HG03139 (cell line): ENCODE data around the gene PARP16.
"Not testable (repeated sequence)": the region's sequence is repeated elsewhere in the genome, so short reads cannot be mapped to it uniquely, and the experiment has no call there.

Source experiments
- ATAC-seq: cut with Tn5 transposase; IDR thresholded peaks from one replicate; pipeline ENCODE4 v1.9.1; 2021; ENCODE audit not compliant: unreplicated experiment

Gene PARP16

DNA sequence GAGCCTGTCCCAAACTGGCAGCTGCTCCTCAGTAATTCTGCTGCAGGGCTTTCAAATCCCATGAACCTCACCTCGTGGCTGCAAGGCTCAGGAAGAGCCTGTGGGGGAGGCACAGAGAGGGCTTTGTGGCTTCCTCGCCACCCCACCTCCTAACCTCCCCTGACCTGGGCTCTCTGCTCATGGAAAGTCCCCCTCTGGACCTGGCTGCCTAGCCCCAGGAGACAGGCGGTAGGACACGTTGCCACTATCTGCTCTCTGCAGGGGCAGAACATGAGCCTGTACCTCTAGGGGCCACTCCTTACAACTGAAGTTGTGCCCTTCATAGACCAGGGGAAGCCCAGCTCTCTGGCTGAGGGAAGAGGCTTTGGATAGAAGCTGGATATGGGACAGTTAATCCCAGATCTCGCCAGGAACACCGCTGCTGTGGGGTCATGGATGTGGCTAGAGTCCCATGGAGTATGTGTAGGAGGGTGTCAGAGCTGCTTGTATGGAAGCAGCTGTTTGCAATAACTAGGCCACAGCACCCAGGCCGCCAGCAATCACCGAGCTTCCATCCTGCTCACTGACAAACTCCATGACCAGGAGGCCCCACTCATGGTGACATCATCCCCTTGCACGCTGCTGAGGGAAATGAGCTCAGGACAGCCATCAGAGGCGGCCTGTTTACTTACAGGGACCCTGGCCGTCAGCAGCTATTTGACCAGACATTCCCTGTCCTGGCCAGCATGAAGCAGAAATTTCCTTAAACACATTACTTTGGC lies 41.4 kb downstream of the PARP16 start:
- ATAC-seq, result no peak

DNA sequence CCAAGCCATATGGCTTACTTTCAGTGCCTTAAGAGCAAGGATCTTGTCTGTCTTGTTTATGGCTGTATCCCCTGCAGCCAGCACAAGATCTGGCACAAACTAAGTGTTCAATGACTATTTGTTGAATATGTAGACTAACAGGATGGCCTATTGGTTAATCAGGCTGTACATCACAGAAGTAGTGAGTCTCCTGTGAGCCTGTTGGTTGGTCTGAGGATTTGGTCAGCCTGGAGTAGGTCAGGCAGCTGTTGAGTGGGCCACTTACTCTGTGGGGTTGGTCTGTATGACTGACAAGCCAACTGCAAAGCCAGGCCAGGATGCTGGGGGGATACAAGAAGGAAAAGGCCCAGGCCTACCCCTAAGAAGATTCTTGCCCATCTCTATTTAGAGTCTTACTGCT lies 42.0 kb downstream of the PARP16 start:
- ATAC-seq, result no peak

DNA sequence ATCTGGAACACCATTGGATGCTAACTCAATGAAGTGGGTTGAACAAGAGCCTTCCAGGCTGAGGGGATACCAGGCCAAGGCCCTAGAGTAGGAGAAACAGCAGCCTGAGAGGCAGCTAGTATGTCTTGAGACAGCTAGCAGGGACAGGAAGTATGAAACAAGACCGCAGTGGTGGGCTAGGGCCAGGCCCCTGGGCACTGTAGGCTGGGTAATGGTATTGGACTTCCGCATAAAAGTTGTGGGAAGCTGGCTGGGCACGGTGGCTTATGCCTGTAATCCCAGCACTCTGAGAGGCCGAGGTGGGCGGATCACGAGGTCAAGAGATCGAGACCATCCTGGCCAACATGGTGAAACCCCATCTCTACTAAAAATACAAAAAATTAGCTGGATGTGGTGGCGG lies 50.2 kb downstream of the PARP16 start:
- not testable (repeated sequence) for ATAC-seq

DNA sequence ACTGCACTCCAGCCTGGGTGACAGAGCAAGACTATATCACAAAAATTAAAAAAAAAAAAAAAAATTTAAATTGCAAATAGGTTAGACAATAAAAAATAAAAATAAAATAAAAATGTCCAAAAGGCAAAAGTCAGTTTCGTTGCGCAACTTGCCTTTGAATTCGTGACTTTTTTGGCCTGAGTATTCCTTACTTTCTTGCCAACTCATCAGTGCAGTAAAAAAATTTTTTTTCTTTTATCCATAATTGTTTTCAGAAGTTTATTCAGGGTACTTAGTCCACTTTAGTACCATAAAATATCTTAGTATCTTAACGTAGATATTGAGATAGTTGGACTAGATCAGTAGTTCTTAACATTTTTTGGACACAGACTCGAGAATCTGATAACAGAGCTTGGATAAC lies 53.0 kb downstream of the PARP16 start:
- no peak for ATAC-seq

DNA sequence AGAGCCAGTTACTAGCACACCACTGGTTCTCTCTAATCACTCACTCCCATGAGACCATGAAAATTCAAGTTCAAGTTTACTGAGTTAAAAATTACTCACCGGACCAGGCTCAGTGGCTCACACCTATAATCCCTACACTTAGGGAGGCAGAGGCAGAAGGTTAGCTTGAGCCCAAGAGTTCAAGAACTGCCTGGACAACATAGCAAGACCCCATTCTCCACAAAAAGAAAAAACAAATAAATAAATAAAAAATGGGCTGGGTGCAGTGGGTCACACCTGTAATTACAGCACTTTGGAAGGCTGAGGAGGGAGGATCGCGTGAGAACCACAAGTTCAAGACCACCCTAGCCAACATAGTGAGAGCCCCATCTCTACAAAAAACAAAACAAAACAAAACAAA lies 54.2 kb downstream of the PARP16 start:
- ATAC-seq, result no peak

DNA sequence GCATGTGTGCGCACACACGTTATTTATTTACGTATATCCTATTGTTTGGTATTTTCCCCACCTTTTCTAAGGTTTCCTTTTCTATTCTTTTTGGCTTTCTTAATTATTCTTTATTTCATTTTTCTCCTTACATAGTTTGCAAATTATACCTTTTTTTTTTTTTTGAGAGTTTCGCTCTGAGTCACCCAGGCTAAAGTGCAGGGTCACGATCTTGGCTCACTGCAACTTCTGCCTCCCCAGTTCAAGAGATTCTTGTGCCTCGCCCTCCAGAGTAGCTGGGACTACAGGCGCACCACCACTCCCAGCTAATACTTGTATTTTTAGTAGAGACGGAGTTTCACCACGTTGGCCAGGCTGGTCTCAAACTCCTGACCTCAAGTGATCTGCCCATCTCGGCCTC lies 55.4 kb downstream of the PARP16 start:
- ATAC-seq, result no peak

DNA sequence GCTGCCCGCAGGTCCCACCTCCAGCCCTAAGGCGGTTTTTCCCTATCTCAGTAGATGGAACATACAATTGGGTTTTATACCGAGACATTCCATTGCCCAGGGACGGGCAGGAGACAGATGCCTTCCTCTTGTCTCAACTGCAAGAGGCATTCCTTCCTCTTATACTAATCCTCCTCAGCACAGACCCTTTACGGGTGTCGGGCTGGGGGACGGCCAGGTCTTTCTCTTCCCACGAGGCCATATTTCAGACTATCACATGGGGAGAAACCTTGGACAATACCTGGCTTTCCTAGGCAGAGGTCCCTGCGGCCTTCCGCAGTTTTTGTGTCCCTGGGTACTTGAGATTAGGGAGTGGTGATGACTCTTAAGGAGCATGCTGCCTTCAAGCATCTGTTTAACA lies 59.8 kb downstream of the PARP16 start:
- not testable (repeated sequence) for ATAC-seq

DNA sequence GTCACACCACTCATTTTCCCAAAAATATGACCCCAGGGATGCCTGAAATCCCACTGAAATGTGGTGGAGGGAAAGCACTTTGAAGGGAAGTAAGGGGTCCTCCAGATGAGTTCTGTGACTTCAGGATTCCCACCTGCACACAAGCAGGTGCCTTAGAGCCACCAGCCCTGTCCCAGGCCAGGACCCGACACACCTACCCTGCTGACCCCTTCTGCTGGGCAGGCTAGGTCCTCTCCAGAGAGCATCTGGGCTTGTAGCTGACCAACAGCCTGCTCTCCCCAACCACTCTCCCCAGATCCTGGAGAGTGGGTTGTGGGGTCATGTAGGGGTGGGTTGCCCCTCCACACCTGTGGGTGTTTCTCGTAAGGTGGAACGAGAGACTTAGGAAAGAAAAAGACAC lies 60.5 kb downstream of the PARP16 start:
- ATAC-seq, result no peak

DNA sequence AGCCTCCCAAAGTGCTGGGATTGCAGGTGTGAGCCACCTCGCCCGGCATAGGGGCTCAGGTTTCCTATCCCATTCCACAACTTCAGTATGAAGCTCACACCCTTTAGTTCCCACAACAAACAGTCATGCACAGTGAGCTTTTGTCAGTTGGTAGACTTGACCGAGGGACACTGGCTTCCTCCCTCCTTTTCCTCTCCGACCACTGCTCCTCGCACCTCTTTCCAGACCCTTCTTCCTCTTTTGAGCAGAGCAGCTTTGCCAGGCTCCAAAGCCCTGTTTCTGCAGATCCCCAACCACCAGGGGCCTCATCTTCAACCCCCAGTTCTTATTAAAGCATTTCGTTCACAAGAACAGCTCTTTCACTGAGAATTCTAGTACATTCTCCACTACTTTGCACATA lies 62.7 kb downstream of the PARP16 start:
- no peak for ATAC-seq

DNA sequence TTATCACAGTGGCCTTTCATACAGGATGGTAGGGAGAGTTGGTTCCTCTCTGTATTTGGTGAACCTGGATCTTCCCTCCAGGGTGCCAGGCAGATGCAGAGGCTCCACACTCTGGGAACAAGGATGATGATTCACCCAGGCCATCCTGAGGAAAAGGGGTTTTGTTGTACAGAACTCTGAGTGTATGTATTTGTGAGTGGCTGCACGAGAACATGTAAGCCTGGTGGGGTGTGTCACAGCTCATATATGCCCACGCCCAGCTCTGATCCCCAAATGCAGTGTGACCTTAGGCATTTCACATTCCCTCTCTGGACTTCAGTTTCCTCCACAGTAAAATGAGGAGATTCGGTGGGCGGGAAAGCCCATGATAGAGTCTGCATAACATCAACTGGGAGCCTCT lies 63.8 kb downstream of the PARP16 start:
- ATAC-seq, result no peak

DNA sequence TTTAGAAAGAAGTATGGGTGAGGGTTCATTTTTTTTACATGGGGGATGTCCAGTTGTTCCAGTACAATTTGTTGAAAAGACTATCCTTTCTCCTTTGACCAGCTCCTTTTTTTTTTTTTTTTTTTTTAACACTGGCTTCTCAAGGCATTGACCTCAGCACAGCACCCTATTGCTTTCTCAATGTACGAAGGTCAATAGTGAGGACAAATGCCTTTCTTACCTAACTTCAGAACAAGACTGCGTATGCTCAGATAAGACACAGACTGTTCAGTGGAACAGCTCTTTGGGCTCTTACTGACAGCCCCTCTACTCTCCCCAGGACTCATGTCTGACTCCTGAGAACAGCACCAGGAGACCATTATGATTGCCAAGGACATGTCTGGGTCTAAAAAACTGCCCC lies 65.0 kb downstream of the PARP16 start:
- ATAC-seq, result no peak

DNA sequence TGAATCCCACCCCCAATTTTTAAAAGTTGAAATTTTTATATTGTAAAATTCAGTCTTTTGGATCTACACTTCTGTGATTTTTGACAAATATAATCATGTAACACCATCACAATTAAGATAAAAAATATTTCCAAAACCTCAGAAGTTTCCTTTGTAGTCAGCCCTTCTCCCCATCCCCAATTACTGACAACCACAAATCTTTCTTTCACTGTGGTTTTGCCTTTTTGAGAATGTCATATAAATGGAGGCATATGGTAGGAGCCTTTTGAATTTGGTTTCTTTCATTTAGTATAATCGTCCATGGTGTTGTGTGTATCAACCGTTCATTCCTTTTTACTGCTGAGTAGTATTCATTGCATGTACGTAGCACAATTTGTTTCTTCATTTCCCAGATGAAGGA lies 67.5 kb downstream of the PARP16 start:
- no peak for ATAC-seq

DNA sequence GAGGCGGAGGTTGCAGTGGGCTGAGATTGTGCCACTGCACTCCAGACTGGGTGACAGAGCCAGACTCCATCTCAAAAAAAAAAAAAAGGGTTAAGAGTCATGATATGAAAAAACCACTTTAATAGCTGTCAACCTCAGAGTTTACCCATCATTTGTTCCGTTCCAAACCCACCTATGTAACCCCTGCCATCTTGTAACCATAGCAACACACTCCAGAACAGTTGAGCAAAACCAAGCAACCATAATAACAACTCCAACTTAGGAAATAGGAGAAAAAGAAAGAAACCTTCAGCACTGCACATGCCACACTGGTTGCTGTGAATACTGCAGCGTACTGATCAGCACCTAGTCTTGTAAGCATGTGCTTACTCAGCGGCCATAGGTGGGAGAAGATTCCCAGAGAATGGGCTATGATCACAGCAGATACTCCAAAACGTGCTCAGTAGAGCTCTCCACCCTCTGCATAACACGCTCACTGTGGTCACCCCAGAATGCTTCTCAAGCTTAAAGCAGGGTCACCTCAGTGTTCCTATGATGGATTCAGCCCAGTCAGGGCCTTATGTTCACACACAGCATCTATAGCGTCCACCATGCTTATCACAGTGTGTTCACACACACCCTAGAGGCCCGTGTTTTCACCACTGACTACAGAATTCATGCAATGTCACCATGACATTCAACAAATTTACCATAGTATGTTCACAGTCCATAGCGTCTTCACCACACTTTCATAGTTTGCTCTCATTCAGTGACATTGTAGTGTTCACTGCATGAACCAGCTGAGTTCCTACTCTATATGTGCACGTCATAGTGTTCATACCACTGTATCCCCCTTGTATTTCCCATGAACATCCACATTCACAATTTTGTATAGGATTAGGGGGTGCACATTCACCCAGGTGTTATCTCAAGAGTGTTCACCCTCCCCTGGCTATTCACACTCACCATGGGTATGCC lies 68.9 kb downstream of the PARP16 start:
- no peak for ATAC-seq

DNA sequence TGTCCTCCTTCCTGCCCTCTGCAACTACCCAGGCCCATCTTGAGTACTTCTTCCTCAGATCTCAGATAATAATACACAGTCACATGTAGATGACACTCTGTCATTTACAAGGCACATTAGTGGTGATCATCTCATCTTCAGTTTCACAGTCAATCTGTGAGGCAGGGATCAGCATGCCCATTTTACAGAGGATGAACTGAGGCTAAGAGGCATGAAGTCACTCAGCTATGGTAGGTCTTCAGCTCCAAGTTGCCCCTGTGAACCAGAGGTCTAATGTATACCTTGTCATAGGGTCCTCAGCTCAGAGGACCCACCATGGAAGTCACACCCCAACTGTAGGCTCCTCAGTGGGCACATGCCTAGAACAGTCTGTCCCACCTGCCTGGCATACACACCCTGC lies 71.2 kb downstream of the PARP16 start:
- ATAC-seq, result no peak

DNA sequence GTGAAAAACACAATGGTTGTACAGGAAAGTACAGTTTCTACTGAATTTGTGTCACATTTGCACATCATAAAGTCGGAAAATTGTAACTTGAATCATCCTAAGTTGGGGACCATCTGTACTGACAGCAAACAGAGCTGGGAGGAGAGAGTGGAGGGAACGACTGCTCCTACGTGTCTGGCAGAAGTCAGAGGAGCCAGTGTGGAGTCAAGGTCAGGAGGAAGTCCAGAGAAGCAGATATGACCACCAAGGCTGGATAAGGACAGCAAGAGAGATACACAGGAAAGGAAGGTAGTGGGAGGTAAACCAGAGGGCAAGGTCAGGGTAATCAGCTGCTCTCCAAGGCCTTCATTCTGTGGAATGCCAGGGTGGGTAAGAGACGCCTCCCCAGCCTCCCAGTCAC lies 72.7 kb downstream of the PARP16 start:
- no peak for ATAC-seq

DNA sequence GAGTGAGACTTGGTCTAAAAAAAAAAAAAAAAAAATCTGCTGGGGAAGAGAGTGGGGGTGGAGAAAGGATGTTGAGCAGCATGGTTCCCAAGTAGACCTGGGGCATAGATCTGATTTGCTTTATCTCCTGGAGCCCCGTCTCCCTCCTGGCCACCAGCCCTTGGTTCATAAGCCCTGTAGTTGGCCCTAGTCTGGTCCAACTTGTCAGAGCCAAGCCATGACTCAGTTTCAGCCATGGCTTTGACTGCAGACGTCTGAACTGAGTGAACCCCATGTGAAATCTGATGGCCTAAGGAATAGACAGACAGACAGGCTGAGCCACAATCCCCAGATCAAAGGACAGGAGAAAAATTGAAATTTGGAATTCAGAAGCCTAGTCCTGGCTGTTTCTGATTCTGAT lies 73.4 kb downstream of the PARP16 start:
- no peak for ATAC-seq

DNA sequence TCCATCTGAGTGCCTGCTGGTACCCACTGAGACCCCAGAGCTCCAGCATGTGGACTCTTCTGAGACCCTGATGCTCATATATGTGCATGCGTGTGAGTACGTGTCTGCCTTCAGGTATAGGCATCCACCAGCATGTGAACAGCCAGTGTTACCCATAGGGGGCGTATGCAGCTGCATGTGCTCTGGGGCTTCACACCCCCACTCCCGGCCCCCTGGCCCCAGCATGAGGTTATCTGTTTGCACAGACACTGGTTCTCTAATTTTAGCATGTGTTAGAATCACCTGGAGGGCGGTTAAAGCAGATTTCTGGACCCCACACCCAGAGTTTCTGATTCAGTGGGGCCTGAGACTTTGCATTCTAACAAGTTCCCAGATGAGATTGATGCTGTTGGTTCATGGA lies 74.6 kb downstream of the PARP16 start:
- no peak for ATAC-seq

DNA sequence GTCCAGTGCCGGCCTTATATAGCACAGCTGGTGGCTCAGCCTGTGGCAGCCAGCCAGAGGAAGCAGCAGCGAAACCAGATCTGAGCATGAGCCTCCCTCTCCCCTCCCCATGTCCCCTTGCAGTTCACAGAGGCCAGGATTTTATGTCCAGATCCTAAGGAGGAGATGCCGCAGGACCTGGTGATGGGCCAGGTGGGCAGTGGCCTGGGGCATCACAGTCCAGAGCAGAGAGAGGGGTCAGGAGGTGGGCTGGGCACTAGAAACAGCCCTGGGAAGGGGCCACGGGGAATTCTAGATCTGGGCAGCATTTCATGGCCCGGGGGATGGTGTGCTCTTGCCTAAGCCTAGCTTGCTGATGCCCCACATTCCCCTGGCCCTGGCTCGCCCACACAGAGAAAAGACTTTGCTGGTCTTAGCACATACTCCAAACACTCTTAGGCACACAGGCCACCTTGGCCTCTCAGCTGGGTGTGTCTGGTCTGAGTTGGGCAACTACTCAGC lies 75.2 kb downstream of the PARP16 start:
- no peak for ATAC-seq

DNA sequence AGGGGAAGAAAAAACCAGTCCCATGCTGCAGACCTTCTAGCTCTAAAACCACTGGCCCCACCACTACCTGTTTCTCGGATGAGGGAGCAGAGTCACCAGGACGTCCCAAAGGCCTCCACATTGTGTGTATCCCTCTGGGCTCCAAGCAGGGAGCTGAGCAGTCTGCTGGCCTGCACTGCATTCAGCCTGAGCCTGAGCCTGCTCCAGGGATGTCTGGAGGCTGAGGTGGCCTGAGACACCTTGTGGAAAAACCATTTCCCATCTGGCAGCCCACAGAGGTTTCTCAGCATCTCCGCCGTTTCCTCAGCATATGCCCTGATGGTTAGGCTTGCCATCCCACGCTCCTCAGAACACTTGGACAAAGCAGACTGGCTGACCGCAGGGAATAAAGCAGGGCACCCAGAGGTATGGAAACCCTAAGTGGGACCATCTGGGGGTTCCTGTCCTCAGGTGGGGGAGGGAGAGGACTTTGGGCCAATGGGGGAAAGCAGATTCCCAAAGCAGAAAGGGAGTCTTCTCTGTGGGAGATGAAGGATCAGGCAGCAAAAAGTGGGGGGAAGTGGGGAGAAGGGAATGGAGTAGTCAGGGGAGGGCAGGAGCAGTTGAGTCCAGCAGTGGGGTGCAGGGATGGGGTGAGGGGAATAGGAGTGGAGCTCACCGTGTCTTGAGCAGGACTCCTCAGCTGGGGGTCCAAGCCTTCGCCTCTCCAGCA lies 75.8 kb downstream of the PARP16 start, which contains the start of gene CILP:
TSS of gene CILP (minus strand) at position 704 of the 712 bp plus-strand sequence. CDS start 1,718 bp downstream, outside the sequence.
- no peak for ATAC-seq

DNA sequence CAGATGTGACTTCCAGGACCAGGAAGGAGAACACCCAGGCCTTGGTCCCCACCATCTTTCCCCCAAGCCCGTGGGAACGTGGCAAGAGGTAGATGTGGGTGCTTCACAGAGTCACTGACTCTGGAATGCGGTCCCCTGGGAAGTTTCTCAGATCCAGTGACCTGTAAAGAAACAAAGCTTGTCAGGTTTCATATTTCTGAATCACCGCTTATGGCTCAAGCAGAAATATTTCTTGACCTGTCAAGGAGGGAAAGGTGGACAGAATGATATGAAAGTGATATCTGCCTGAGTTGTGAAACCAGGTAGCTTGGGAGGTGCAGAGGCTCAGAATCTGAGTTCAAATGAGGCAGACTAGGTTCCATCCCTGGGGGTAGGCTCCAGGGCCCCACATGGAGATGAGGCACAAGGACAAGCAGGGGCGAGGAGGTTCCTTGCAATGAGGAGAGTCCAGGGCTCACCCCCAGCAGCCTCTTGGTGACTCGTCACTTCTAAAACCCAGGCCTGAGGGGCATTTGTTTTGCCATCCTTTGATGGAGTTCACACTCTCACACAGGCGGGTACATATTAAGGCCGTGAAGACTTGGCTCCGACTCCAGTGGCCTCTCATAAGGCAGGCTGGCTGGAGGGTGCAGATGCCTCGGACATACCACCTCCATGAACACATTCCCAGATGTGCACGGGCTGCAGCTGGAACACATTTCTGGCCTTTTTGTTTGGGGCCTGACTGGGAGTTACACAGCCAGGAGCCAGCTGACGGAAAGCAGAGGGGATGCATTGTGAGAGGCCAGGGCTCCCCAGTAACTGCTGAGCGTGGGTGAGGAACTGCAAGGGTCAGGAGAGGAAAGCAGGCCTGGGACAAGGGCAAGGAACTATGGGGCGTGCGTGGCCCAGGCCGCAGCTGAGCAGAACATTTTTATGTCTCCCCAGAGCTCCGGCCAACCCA lies 76.7 kb downstream of the PARP16 start:
- ATAC-seq, result no peak
